HG03025 (cell line): ENCODE data around the gene PEX11B.

ENCODE experiments used
- ATAC-seq: cut with Tn5 transposase; IDR thresholded peaks from one replicate; pipeline ENCODE4 v1.9.1; 2021; ENCODE audit warnings: mild to moderate bottlenecking, moderate library complexity; ENCODE audit not compliant: unreplicated experiment, low FRiP score

PEX11B gene, protein sequence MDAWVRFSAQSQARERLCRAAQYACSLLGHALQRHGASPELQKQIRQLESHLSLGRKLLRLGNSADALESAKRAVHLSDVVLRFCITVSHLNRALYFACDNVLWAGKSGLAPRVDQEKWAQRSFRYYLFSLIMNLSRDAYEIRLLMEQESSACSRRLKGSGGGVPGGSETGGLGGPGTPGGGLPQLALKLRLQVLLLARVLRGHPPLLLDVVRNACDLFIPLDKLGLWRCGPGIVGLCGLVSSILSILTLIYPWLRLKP

DNA sequence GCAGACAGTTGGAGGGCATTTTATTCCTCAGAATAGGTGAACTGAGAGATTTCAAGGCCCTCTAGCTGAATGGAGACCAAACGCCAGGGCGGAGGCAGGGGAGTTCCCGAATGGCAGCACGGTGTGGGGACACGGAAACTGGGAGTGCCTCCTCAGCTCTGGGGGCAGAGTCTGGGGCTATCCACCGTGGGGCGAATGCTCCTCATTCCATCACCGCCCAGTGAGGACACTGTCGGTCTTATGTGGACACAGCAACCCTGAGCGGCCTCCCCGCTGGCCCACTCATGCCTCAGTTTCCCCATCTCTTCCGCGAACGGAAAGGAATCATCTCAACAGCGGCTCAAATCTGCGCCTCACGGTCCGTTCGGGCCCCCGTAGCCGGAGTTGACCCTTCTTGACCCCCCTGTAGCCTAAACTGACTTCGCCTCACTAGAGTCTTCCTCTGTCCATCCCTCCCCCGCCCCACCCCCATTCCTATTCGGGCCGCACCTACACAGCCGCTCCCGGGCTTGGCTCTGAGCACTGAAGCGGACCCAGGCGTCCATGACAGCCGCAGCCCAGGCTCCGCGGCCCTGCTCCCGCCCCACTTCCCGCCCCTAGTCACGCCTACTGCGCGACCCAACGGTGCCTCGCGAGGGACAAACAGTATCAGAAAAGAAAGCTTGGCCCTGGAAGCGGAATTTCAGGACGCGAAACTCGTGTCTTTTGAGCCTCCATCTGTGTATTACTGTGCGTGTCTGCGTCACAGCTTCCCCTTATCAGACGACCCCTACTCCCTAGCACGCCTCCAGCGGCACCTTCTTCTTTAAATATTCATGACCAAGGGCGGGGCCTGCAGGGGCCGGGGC is at the start of gene PEX11B:
PEX11B (minus strand) TSS at position 574 of the 848 bp plus-strand sequence; CDS start at position 545, 29 bp downstream.
- ATAC-seq = peak; percentile 79

DNA sequence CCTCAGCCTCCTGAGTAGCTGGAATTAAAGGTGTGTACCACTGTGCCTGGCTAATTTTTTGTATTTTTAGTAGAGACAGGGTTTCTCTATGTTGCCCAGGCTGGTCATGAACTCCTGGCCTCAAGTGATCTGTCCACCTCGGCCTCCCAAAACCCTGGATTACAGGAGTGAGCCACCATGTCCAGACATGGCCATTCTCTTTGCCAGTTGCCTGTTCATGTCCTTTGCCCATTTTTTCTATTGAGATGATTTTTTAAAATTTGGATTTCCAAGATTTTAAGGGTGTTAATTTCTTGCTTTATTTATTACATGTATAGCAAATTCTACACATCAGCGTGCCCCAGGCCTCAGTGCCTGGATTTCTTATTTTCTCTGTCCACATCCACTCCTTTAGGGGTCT is 48.8 kb upstream of the PEX11B start:
- ATAC-seq = no peak

DNA sequence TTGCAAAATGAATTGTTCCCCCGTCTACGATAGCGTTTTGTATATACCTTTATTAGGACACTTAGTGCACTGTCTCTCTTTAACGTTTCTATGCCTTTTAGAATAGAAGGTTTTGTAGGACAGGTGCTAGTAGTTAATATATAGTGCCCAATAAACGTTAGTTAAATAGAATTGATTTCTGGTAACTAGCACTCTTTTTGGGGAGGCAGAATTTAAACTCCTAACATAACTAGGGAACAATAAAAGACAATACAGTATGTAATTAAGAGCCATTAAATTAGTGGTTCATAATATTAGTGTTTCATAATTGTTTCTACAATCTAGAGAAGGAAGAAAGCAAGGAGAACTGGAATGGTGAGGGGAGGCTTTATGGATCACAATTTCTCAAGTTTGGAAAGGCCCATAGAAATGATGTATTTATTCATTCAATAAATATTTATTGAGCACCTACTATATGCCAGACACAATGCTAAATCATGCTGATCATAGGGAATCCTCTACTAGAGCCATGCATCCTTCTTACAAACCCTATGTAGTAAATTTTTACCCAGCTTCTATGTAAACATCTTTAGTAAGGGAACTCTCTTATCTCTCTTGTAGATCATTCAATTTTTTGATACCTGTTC is 46.7 kb upstream of the PEX11B start:
- no peak for ATAC-seq

DNA sequence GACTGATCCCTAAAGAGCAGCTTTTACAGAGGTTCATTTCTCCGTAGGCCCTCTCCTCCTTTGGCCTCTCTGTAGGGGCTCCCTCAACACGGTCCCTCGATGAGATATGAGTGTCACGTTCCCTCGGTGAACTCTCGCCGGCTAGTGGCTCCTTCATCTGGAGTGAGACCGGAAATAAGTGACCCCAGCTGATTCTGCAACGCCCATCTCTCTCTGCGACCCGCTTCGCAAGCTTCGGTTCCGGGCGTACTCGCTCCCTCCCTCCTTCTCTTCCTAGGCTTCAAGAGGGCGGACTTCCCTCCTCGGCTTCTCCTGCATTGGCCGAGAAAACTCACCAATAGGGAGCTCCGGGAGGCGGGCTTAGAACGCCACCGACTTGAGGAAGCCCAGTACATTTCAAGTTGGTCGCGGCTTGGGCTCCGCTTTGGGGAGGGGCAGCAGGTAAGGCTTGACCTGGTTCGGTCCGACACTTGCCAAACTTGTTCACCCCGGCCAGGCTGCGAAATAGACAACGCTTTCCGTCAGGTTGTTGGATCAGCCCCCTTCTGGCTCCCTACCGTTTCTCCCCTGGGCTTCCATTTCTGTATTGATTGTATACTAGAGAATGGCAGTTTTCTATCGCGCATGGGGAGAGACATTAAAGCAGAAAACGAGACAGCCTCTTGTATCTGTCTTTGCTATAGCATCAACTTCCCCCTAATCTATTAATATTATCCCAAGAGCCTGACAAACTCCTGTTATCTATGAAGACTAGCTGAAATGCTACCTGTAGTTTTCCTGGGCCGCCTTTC is 46.0 kb upstream of the PEX11B start, which contains the start of the genes ANKRD34A and POLR3GL:
ANKRD34A (minus strand) TSS at position 248 of the 791 bp plus-strand sequence. CDS start 2,816 bp downstream, outside the sequence.
POLR3GL (plus strand) TSS at position 363 of the 791 bp plus-strand sequence. CDS start 10,176 bp downstream, outside the sequence.
- peak; percentile 76 for ATAC-seq

DNA sequence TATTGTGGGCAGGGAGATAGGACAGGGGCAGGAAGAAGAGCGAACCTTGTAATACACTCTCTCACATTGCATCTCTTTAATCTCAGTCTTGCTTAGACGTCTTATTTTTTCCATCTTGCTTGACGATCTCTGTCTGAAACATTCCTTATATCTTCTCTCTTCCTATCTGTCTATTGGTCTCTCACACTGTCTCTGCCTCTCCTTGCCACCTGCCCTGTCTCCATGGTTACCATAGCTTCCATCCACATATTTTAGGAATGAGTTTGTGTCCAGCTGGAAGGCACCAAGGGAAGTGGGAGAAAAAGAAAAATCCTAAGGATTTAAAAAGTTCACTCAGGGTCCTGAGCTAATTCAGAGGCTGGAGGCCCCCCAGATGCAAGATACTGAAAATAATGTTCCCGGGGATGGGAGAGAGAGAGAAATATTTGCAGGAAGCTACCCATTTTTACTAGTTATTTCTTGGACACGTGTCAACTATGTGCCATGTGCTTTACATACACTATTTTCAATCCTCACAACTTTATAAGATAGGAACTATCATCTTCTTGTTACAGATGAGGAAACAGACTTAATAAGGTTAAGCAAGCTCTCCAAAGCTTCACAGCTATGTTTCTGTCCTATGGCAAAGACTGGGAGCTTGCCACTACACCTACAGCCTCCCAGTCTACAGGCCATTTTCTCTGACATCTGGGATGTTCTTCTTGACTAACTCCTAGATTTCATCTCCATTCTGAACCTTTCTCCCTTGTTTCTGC is 44.9 kb upstream of the PEX11B start:
- ATAC-seq = no peak

DNA sequence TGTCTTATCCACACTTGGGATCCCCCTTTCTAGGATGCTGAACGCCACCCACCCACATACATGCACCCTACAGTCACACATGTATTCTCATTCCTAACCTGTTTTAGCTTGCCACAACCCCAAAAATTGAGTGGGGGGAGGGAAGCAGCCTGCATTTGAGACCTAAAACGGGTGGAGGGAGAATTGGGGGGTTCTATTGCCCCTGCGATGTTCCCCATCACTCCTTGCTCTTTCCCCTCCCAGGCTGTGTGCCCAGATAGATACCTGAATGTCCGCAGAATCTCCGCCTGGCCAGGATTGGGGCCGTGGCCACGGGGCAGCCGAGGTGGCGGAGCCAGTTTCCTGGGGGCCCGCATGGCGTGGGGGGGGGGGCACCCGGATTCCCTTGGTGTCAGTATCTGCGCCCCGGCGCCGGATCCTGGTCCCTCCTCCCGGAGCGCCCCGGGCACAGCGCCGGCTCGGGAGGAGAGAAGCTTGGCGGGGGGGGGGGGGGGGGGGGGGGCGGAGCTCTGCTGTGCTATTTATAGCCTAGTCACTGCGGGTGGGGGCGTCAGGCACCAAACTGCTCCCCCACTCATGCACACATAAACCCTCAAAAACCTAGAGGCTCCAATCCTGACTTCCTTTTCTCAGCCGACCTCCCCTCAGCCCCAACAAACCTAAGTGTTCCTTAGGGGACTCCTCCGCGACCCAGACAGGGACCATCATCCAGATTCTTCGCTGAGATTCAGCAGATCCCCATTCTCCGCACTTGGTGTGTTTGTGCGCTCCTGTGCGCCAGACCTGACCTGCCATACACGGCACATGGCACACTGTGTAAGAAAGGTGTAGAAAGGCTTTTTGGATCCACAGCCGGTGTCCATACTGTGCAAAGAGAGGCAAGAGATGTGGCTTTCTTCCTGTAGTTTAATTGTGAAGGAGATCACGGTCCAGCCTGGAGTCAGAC is 43.9 kb upstream of the PEX11B start:
- no peak for ATAC-seq

DNA sequence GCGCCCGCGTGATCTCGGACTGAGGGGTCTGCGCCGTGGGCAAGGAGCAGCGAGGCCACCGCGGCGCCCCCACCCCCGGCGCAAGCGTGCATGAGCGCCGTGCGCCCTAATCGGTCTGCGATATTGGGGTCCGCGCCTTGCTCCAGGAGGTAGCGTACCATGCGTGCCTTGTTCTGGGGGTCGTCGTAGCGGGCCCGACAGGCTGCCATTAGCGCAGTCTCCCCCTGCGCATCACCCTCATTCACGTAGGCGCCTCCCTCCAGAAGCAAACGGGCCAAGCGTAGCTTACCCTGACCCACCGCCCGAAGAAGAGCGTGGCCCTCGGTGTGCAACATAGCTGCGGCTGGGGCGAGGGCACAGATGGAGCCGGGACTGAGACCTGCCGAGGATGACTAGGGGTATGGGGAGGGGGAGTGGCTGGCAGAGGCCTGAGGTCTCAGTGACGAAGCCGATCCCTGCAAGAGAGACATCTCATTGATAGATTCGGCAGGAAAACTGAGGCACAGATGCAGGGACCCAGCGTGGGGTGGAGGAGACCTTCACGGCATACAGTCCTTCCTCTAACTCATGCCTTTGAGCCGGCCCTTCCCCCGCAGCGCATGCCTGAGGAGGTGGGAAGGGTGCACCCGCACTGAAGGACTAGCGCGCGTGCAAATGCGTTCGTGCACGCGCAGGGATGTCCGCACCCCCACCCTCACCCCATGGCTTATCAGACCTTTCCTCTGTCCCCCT is 43.1 kb upstream of the PEX11B start:
- ATAC-seq = no peak

DNA sequence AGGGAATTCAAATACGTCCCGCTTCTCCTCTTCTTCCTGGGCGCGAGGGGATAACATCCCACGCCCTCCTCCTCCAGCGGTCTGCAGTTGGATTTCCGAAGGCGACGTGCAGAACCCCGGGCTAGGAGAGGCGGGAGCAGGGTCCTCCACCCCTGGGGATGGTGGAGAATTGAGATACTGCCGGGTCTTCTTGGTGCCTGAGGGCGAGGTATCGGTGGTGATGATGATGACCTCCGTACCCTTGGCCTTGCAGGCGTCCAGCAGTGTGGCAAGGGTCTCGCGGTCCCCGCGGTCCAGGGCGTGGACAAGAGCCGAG is 42.5 kb upstream of the PEX11B start:
- no peak for ATAC-seq

DNA sequence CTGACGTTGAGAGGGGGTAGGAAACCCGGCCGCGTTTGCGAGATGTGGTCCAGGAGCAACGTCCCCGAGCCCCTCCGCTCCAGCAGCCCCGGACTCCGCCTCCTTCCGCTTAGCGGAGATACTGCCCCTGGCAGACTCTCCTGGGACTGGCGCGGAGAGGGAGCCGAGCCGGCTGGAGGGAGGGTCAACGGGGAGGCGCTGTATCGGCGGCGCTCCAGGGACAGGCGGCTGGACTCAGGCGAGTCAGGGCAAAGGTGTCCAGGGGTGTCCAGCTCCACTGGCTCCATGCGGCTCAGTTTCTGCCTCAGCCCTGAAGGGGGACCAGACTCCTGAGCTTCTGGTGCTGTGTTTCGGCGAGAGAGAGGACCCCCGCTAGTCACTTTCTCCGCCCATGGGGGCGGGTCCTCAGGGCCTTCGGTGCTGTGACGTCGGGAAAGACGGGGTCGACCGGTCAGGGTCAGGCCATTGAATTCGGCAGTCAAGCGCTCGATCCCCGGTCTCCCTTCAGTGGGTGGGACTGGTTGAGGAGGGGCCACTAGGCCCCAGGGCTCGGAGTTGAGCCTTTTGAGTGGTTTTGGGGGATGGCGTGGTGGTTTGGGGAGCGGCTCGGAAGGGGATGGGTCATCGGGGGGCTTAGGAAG is 42.1 kb upstream of the PEX11B start:
- ATAC-seq = no peak

DNA sequence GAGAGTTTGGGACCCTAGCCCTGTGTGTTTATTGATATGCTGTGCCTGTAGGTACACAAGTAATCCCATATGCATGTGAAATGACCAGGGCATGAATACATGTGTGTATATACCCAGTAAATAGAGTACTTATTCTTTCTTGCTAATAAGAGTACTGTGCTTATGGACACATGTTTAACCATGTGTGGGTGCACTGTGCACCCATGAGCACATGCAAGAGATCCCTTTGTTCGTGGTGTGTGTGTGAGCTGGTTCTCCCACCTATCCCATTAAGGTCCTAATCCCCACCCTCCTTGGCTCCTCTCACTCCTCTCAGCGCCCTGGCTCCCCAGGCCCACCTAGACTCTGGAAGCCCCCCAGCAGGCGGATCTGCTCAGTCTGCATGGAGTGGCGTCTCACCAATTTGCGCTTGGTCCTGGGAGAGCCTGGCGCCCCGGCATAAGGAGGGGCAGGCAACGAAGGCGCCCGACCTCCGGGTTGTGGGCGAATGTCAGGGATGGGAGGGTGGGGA is 41.5 kb upstream of the PEX11B start:
- no peak for ATAC-seq

DNA sequence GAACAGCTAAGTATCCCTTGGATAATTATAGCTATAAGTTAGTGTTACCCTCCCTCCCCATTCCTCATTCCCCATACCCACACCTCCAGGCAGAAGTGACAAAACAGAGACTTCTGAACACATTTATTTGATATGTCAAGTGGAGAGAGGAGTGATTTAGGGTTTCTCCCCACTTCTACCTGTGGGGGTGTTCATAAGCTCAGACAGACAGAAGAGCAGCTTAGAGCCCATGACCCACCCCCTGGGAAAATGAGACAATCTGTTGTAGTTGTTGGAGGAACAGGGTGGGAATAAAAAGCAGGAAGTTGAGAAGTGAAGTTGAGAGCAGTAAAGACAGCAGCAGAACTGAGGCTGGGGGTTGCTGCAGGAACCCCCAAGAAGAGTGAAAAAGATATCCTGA is 40.8 kb upstream of the PEX11B start:
- ATAC-seq = no peak

DNA sequence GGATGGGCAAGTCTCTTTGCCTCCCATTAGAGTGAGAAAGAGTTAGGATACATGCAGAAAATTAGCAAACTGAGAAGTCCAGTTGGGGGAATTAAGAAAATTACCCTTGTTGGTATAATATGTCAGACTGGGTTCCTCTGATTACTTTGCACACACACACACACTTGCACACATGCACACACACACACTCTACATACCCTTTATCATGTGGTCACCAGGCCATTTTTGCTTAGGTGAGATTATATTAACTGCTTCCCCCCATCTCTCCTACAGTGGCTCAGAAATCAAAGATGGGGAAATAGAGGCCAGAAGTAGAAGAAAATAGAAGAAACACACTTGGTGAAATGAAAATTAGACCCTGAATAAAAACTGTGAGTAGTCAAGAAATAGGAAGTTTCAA is 40.2 kb upstream of the PEX11B start:
- no peak for ATAC-seq

DNA sequence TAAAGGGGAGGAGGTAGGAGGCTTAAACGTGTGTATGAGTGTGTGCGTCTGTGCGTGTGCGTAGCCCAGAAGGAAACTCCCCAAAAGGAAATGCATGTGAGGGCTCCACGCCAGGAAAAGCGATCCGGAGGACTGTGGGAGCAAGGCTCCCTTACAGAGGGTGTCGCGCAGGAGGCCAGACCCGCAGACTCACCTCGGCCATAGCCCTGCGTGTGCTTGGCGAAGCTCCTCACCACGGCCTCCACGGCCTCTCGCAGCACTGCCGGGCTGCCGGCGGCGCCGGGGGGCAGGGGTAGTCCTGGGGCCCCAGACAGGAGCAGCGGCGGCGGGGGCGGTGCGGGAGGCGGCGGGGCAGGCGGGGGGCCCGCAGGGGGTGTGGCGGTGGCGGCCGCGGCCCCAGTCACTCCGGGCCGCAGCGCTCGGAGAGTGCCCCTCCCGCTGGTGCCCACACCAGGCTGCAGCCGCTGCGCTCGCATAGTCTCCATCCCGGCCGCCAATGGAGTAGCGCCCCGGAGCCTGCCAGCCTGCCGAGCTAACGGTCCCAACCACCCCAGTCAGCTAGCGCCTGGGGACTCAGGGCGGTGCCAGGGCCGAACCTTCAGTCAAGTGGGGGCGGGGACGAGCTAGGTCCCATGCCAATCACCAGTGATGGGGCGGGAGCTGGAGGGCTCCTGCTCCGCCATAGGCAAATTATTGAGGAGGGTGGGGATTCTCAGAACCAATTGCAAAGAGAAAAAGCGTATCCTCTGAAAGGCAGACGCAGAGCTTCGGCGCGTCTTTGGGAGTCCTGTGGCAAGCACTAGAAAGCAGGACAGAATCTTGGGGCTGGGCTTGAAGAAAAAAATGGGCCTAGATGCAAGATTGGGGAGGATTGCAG is 39.2 kb upstream of the PEX11B start, which contains the start of gene LIX1L:
LIX1L (minus strand) TSS at position 575 of the 877 bp plus-strand sequence; CDS start at position 485, 90 bp downstream.
- ATAC-seq = peak; percentile 82

DNA sequence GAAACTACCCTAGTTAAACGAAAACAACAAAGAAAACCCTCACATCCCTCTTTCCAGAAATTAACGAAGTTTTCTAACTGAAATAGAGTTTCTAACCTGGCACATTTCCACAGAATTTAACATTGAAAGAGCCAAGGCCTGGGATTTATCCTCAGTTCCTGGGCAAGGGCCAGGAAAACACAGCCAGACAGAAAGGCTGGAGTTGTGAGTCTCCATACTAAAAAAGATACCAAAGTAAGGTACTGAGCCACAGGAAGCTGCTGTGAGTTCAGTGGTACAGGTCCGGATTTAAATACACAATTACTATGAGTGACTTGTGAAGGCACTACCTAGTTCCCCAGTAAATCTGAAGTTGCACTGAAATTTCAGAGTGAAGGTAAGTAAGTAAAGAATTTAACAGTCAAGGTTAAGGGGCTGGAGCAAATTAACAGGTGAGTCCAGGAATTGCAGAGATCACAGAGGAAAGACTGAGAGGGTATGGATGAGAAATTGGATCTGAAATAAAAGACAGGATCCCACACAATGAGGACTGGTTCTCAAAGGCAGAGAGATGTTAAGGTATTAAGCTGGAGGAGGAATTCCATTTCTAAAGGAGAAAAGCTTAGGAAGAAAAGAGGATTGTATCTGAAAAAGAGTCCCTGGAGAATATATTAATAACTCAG is 38.4 kb upstream of the PEX11B start:
- no peak for ATAC-seq

DNA sequence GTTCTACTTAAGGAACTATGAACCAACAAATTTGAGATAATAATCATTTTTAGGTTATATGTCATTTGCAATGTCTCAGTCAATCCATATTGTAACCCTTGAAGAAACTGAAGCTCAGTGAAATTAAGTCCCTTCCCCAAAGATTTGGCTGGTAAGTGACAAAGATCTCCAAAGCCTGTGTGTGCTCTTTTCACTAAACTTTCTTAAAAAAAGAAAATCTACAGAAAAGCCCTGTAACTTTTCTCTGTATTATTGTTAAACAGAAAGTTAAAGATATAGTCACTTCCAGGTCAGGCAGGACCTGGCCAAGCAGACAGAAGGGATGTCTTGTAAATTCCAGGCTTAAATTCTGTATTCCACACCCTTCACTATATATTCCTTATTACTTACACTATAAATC is 37.8 kb upstream of the PEX11B start:
- no peak for ATAC-seq

DNA sequence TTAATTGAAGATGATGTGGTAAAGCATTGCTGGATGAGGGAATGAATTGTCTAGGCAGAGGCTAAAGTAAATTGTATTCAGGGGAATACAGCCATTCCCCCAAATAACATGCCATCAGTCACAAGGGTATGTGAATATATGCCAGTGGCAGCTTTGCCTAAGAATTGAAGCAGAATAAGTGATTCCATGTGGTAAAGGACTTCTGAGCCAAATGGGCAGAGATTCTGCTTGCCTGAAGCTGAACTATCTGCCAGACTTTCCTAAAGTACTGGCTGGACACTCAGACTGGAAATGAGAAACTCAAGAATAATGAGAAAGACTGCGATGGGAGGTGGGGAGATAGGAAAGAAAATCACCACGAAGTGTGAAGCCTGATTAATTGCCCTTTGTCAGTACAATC is 36.9 kb upstream of the PEX11B start:
- ATAC-seq = no peak
